ENCODE results near the gene PML. TPM values are rescaled to one million over a fixed set of nuclear protein-coding genes. Genes with fewer than 3 reads are reported as not detected.
"Not testable (repeated sequence)": the region's sequence is repeated elsewhere in the genome, so short reads cannot be mapped to it uniquely, and the experiment has no call there.

Gene PML
- total RNA-seq, 4 donors from 2014 or later: 55.9 to 141 (median 76.5) TPM

DNA sequence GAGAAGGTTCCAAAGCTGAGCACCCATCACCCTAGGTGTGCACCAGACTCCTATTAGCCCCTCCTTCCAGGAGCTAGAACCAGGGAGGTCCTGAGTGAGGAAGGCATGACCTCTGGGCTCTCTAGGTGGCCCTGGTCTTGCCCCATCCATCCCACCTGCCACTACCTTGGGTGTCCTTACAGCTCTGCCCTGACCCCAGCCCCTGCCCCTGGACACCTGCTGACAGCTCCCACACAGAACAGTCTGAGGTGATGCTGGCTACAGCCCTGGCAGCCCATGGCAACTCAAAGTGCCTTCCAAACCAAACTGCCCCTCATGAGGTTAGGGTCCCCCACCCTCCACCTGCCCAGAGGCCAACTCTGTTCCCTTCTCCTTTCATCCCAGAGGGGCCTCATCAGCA, 50.7 kb downstream of the PML start:
- Histone ChIP-seq H3K27ac (no peak overlapping the region), H3K27me3 (no peaks in the 10 kb centered on the region), H3K4me1 (peaks cover 10 to 25% of the 10 kb centered on the region in 2 donors), H3K36me3 (no peaks in the 10 kb centered on the region), H3K9me3 (no peaks in the 10 kb centered on the region), H3K4me3 (replicated peaks in 1 of 3) (no peak overlapping the region)
- no peak for TF ChIP-seq POLR2A (IDR thresholded peaks at IDR 0.05)
- intact Hi-C loops (cut with DNase I): no loop called here
- no peak for DNase-seq

DNA sequence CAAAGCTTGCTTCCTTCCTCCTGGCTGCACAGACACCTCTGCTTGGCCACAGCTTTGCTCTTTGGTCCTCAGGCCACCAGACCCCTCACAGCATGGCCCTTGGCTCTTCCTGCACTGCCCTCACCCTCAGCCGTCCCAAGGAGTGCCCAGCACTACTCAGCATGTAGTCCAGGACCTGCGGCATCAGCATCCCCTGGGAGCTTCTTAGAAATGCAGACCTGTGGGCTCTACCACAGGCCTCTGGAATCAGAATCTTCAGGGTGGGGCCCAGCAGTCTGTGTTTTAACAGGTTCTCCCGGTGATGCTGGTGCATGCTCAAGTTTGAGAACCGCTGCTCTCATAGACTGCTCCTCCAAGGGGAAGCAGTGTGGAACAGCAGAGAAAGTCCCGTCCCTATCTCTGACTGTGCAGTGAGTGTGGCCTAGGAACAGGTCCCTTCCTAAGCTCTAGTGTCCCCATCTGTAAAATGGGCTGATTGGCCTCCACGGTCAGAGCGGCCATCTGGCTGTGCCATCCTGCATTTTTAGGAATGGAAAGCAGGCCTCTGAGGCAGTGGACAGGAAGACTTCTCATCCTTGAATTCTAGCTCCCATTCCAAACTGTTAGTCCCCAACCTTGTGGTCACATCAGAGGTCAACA, 51.2 kb downstream of the PML start:
- Histone ChIP-seq H3K4me1 (peaks cover 12 to 27% of the 10 kb centered on the region in 2 donors), H3K27me3 (no peaks in the 10 kb centered on the region), H3K4me3 (replicated peaks in 1 of 3) (no peak overlapping the region), H3K36me3 (no peaks in the 10 kb centered on the region), H3K9me3 (no peaks in the 10 kb centered on the region), H3K27ac (no peak overlapping the region)
- intact Hi-C loops (cut with DNase I): no loop called here
- DNase-seq: no peak
- no peak for TF ChIP-seq CTCF (IDR thresholded peaks at IDR 0.05)
- no peak for TF ChIP-seq POLR2A (IDR thresholded peaks at IDR 0.05)
- 78 to 81% methylated on average over 4 to 7 of the region's 7 CpGs for WGBS, 2 donors

- no peak overlapping the region for H3K4me3 ChIP-seq (replicated peaks in 1 of 3)
- intact Hi-C loops (cut with DNase I): no loop called here
- H3K4me1 ChIP-seq: peaks cover 18 to 30% of the 10 kb centered on the region in 2 donors
- H3K9me3 ChIP-seq: no peaks in the 10 kb centered on the region
- H3K36me3 ChIP-seq: no peaks in the 10 kb centered on the region
- H3K27me3 ChIP-seq: no peaks in the 10 kb centered on the region
- no peak for DNase-seq
- TF ChIP-seq CTCF (IDR thresholded peaks at IDR 0.05) (no peak), POLR2A (IDR thresholded peaks at IDR 0.05) (no peak)
- no peak overlapping the region for H3K27ac ChIP-seq
- 84 to 87% methylated on average over 7 of the region's 7 CpGs for WGBS, 2 donors
Measured at GRCh38 chr15:74046275-74046674, 51.8 kb downstream of the PML start.

- intact Hi-C loops (cut with DNase I): no loop called here
- 83 to 90% methylated on average over 5 of the region's 5 CpGs for WGBS, 2 donors
- Histone ChIP-seq H3K4me1 (peaks cover 32 to 49% of the 10 kb centered on the region in 2 donors), H3K36me3 (no peaks in the 10 kb centered on the region), H3K27me3 (no peaks in the 10 kb centered on the region), H3K27ac (peak overlapping the region in 1 of 3 donors; percentile 67), H3K9me3 (no peaks in the 10 kb centered on the region), H3K4me3 (replicated peaks in 1 of 3) (no peak overlapping the region)
- no peak for DNase-seq
- TF ChIP-seq CTCF (IDR thresholded peaks at IDR 0.05) (no peak), POLR2A (IDR thresholded peaks at IDR 0.05) (no peak)
Measured at GRCh38 chr15:74050127-74050526, 55.6 kb downstream of the PML start.

GRCh38 chr15:74050556-74051234, 56.2 kb downstream of the PML start:
- Histone ChIP-seq H3K27ac (peak overlapping the region; percentile 37 to 67 (median 58)), H3K27me3 (no peaks in the 10 kb centered on the region), H3K4me3 (replicated peaks in 1 of 3) (no peak overlapping the region), H3K36me3 (no peaks in the 10 kb centered on the region), H3K4me1 (peaks cover 32 to 49% of the 10 kb centered on the region in 2 donors), H3K9me3 (no peaks in the 10 kb centered on the region)
- intact Hi-C loops (cut with DNase I): no loop called here
- no peak for TF ChIP-seq CTCF (IDR thresholded peaks at IDR 0.05)
- TF ChIP-seq POLR2A (IDR thresholded peaks at IDR 0.05): no peak
- DNase-seq: no peak
- 79 to 82% methylated on average over 8 of the region's 8 CpGs for WGBS, 2 donors

- H3K27me3 ChIP-seq; intact Hi-C loops (cut with DNase I); H3K9me3 ChIP-seq; H3K4me3 ChIP-seq (replicated peaks in 1 of 3); DNase-seq; H3K36me3 ChIP-seq: not testable (repeated sequence)
- 91 to 98% methylated on average over 7 to 20 of the region's 42 CpGs for WGBS, 2 donors
- Histone ChIP-seq H3K27ac (peak overlapping the region in 1 of 3 donors; percentile 58), H3K4me1 (peaks cover 32 to 49% of the 10 kb centered on the region in 2 donors)
Measured at GRCh38 chr15:74052271-74053260, 58.0 kb downstream of the PML start.
